Liver (tissue), 9 donors: ENCODE measurements around the gene CPAMD8. TPM values are rescaled to one million over a fixed set of nuclear protein-coding genes. Genes with fewer than 3 reads are reported as not detected.

Experiments
- DNase-seq: peaks from one replicate; pipeline ENCODE4 v3.0.0-alpha.2; 2017; ENCODE audit warnings: low spot score
- H3K27ac ChIP-seq, 2 donors: one replicate each; pipeline ENCODE4 v1.7.0; 2013; ENCODE audit warnings: inconsistent platforms in 2 of 2, low read length in 2 of 2, control low read depth in 1 of 2, low read depth in 1 of 2, mild to moderate bottlenecking in 1 of 2
- H3K27me3 ChIP-seq, 4 donors: one replicate each; pipeline versions ENCODE4 v1.6.1 to v1.7.0; 2013; ENCODE audit warnings: low read length in 3 of 4, inconsistent platforms in 1 of 4, mild to moderate bottlenecking in 1 of 4, moderate library complexity in 1 of 4; ENCODE audit not compliant: control insufficient read depth in 4 of 4, insufficient read depth in 4 of 4
- H3K36me3 ChIP-seq, 4 donors: one replicate each; pipeline versions ENCODE4 v1.6.1 to v1.7.0; 2013; ENCODE audit warnings: low read length in 3 of 4, mild to moderate bottlenecking in 3 of 4, low read depth in 1 of 4, moderate library complexity in 1 of 4; ENCODE audit not compliant: control insufficient read depth in 4 of 4, insufficient read depth in 3 of 4
- H3K4me1 ChIP-seq, 4 donors: one replicate each; pipeline versions ENCODE4 v1.6.1 to v1.7.0; 2013; ENCODE audit warnings: low read length in 3 of 4, mild to moderate bottlenecking in 3 of 4, moderate library complexity in 1 of 4; ENCODE audit not compliant: control insufficient read depth in 4 of 4, insufficient read depth in 4 of 4
- H3K4me3 ChIP-seq, 3 donors: one replicate each; pipeline versions ENCODE4 v1.6.1 to v1.7.0; 2013; ENCODE audit warnings: low read length in 3 of 3, control low read depth in 1 of 3, low read depth in 1 of 3, mild to moderate bottlenecking in 1 of 3
- H3K9ac ChIP-seq, 2 donors: one replicate each; pipeline ENCODE4 v1.7.0; 2013; ENCODE audit warnings: low read length in 2 of 2, mild to moderate bottlenecking in 2 of 2, moderate library complexity in 2 of 2, control low read depth in 1 of 2, low read depth in 1 of 2
- H3K9me3 ChIP-seq, 4 donors: one replicate each; pipeline versions ENCODE4 v1.6.1 to v1.7.0; 2013; ENCODE audit warnings: low read length in 3 of 4; ENCODE audit not compliant: control insufficient read depth in 4 of 4
- ATF3 ChIP-seq: IDR thresholded peaks from 2 replicates; pipeline ENCODE4 v1.6.1; 2016; ENCODE audit warnings: antibody characterized with exemption
- FOXA1 ChIP-seq: IDR thresholded peaks from 2 replicates; pipeline ENCODE4 v1.6.1; 2016; ENCODE audit warnings: antibody characterized with exemption
- FOXA2 ChIP-seq: IDR thresholded peaks from 2 replicates; pipeline ENCODE4 v1.6.1; 2016; ENCODE audit warnings: antibody characterized with exemption
- GABPA ChIP-seq, 2 donors: IDR thresholded peaks in 1 of 2; conservative IDR thresholded peaks in 1 of 2; 2 replicates each; pipeline ENCODE4 v1.6.1; 2016; ENCODE audit warnings: antibody characterized with exemption in 2 of 2, mild to moderate bottlenecking in 1 of 2, moderate library complexity in 1 of 2
- MAX ChIP-seq: IDR thresholded peaks from 2 replicates; pipeline ENCODE4 v1.6.1; 2016; ENCODE audit warnings: antibody characterized with exemption
- NR2F2 ChIP-seq: IDR thresholded peaks from 2 replicates; pipeline ENCODE4 v1.6.1; 2016; ENCODE audit warnings: antibody characterized with exemption
- RAD21 ChIP-seq, 2 donors: IDR thresholded peaks; 2 replicates each; pipeline ENCODE4 v1.6.1; 2016; ENCODE audit warnings: antibody characterized with exemption in 2 of 2, mild to moderate bottlenecking in 2 of 2
- REST ChIP-seq: IDR thresholded peaks from 2 replicates; pipeline ENCODE4 v1.6.1; 2016; ENCODE audit warnings: antibody characterized with exemption, mild to moderate bottlenecking
- RXRA ChIP-seq, 2 donors: IDR thresholded peaks; 2 replicates each; pipeline ENCODE4 v1.6.1; 2017 to 2018; ENCODE audit warnings: antibody characterized with exemption in 2 of 2, mild to moderate bottlenecking in 1 of 2
- SP1 ChIP-seq: IDR thresholded peaks from 2 replicates; pipeline ENCODE4 v1.6.1; 2018; ENCODE audit warnings: antibody characterized with exemption, mild to moderate bottlenecking
- WGBS: extraction: QIAGEN DNeasy Blood & Tissue Kit; methylation state at CpG from one replicate; pipeline ENCODE4 v1.1.7; 2013; 5-methylcytosine and 5-hydroxymethylcytosine counted together
- polyA plus RNA-seq, 2 donors: library from polyadenylated mRNA; stranded (reverse) in 1 of 2; unstranded in 1 of 2; fragments of 200-250 nt in 1 of 2; fragments of >200 nt in 1 of 2; fragmentation: Nextera tagmentation in 1 of 2; extraction: Ambion mirVana in 1 of 2; gene quantifications; one replicate each; pipeline versions ENCODE4 v1.2.1 to v1.2.3, GENCODE V29; 2013 to 2015
- total RNA-seq, 2 donors: library from RNA; depleted of rRNA; stranded (reverse); fragments of >200 nt; gene quantifications; one replicate each; pipeline ENCODE4 v1.2.3, GENCODE V29; 2014
- TF ChIP-seq, protein P1 (sequence below): fragments of 150-350 bp; IDR thresholded peaks from 2 replicates; pipeline ENCODE4 v1.5.1; 2017; ENCODE audit warnings: improper control_type of control experiment, low read depth, low read length; ENCODE audit not compliant: missing input control
- TF ChIP-seq, protein P2 (sequence below): IDR thresholded peaks from 2 replicates; pipeline ENCODE4 v1.6.1; 2016; ENCODE audit warnings: antibody characterized with exemption
- donor health status: healthy.
- donor health status: healthy.
- donor health status: healthy.
- donor health status: healthy.
- donor health status: healthy.

CPAMD8 gene
- total and polyA plus RNA-seq, 4 donors = 0.92 to 1.4 (median 1.1) TPM

DNA sequence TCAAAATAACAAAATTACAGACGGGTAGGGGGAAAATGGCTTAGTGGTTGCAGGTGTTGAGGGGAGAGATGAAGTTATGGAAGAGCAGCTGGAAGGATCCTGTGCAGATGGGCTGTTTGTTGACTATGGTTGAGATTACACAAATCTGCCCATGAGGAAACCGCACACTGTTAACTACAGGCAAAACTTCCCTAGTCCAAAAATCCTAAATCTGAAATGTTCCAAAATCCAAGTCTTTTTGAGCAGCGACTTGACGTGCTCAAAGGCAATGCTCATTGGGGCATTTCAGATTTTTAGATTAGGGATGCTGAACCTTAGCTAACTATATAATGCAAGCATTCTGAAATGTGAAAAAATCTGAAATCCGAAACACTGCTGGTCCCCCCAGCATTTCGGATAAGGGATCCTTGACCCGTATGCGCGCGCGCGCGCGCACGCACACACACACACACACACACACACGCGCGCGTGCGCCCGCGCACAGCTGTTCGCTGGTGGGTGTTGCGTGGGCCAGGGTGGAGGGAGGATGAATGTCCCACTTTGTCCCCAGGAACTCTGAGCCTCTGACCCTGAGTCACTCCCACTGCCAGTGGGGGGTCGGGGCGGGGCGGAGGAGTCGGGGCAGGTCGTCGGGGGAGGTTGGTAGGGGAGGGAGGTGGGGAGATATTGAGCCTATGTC is 131.0 kb downstream of the CPAMD8 start:
- H3K27ac ChIP-seq = no peak overlapping the region
- TF ChIP-seq, protein P1, sequence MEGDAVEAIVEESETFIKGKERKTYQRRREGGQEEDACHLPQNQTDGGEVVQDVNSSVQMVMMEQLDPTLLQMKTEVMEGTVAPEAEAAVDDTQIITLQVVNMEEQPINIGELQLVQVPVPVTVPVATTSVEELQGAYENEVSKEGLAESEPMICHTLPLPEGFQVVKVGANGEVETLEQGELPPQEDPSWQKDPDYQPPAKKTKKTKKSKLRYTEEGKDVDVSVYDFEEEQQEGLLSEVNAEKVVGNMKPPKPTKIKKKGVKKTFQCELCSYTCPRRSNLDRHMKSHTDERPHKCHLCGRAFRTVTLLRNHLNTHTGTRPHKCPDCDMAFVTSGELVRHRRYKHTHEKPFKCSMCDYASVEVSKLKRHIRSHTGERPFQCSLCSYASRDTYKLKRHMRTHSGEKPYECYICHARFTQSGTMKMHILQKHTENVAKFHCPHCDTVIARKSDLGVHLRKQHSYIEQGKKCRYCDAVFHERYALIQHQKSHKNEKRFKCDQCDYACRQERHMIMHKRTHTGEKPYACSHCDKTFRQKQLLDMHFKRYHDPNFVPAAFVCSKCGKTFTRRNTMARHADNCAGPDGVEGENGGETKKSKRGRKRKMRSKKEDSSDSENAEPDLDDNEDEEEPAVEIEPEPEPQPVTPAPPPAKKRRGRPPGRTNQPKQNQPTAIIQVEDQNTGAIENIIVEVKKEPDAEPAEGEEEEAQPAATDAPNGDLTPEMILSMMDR = no peak
- TF ChIP-seq REST (no peak), RAD21 (IDR thresholded peaks at IDR 0.05) (no peak), MAX (no peak), GABPA (IDR thresholded peaks at IDR 0.05 in 1 of 2, conservative IDR thresholded peaks at IDR 0.05 in 1 of 2) (no peak), SP1 (no peak), ATF3 (no peak), FOXA2 (no peak), RXRA (IDR thresholded peaks at IDR 0.05) (no peak), FOXA1 (no peak), NR2F2 (no peak)
- TF ChIP-seq, protein P2, sequence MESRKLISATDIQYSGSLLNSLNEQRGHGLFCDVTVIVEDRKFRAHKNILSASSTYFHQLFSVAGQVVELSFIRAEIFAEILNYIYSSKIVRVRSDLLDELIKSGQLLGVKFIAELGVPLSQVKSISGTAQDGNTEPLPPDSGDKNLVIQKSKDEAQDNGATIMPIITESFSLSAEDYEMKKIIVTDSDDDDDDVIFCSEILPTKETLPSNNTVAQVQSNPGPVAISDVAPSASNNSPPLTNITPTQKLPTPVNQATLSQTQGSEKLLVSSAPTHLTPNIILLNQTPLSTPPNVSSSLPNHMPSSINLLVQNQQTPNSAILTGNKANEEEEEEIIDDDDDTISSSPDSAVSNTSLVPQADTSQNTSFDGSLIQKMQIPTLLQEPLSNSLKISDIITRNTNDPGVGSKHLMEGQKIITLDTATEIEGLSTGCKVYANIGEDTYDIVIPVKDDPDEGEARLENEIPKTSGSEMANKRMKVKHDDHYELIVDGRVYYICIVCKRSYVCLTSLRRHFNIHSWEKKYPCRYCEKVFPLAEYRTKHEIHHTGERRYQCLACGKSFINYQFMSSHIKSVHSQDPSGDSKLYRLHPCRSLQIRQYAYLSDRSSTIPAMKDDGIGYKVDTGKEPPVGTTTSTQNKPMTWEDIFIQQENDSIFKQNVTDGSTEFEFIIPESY = no peak
- H3K4me3 ChIP-seq = peak overlapping the region in 1 of 3 donors; percentile 34
- no peaks in the 10 kb centered on the region for H3K36me3 ChIP-seq
- H3K9me3 ChIP-seq = no peaks in the 10 kb centered on the region
- H3K4me1 ChIP-seq = peaks cover 0 to 6% (median 4%) of the 10 kb centered on the region in 4 donors
- WGBS = 41% methylated on average over 30 of the region's 30 CpGs
- H3K9ac ChIP-seq = no peak overlapping the region
- H3K27me3 ChIP-seq = peaks cover 0 to 3% (median under 1%) of the 10 kb centered on the region in 4 donors
- DNase-seq = no peak

DNA sequence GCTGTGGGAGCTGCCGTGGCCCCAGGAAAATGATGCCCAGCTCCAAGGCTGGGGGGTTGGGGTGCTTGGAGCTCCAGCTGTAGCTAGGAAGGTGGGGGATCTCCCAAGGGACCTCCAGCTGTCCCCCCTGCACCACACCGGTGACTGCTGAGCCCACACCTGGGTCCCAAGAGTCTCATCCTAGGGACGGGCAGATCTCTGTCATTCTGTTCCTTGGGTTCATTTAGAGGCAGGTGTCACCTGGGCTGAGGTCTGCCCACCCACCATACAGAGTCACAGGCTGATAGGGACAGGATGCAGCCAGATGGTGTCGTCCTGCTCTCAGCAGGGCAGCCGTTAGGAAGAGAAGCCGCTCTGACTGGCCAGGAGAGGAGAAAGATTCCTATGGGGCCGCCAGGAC is 132.5 kb downstream of the CPAMD8 start:
- Histone ChIP-seq H3K9me3 (no peaks in the 10 kb centered on the region), H3K4me3 (no peak overlapping the region)
- TF ChIP-seq FOXA1 (no peak), MAX (no peak), REST (no peak), GABPA (IDR thresholded peaks at IDR 0.05 in 1 of 2, conservative IDR thresholded peaks at IDR 0.05 in 1 of 2) (no peak), RAD21 (IDR thresholded peaks at IDR 0.05) (no peak)
- TF ChIP-seq, protein P2 = no peak
- TF ChIP-seq, protein P1 = no peak

More for the DNA sequence above, 132.5 kb downstream of the CPAMD8 start:
- H3K27ac ChIP-seq = no peak overlapping the region
- DNase-seq = no peak
- H3K36me3 ChIP-seq = no peaks in the 10 kb centered on the region
- peaks cover 0 to 3% (median under 1%) of the 10 kb centered on the region in 4 donors for H3K27me3 ChIP-seq
- WGBS = 78% methylated on average over 7 of the region's 7 CpGs
- peaks cover 0 to 6% (median 4%) of the 10 kb centered on the region in 4 donors for H3K4me1 ChIP-seq
- H3K9ac ChIP-seq = no peak overlapping the region
